ENCODE data around the gene SALL1.

DNA sequence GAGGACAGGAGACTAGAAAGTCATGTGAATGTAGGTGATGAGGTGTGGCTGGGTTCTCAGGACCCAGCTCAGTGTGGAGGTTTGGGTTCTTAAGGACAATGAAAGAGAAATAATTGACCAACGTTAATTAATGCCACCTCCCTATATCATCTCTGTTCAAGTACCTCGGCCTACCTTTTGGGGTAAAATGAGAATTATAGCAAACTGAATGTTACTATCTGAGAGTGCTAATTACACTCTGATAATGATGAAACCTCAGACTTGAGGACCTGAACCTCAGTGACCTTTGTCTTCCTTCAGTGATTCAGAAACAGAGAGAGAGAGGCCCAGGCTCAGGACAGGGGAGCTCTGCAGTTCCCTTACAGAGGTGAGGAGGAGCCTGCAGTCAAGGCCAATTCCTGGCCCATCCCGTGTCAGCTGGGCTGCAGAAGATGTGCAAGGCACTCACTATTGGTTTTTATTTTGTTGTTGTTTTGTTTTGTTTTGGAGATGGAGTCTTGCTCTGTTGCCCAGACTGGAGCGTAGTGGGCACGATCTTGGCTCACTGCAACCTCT lies 57.3 kb downstream of the SALL1 start:
- TF ChIP-seq, protein P1, sequence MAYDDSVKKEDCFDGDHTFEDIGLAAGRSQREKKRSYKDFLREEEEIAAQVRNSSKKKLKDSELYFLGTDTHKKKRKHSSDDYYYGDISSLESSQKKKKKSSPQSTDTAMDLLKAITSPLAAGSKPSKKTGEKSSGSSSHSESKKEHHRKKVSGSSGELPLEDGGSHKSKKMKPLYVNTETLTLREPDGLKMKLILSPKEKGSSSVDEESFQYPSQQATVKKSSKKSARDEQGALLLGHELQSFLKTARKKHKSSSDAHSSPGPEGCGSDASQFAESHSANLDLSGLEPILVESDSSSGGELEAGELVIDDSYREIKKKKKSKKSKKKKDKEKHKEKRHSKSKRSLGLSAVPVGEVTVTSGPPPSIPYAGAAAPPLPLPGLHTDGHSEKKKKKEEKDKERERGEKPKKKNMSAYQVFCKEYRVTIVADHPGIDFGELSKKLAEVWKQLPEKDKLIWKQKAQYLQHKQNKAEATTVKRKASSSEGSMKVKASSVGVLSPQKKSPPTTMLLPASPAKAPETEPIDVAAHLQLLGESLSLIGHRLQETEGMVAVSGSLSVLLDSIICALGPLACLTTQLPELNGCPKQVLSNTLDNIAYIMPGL (CRISPR knock-in tag; IDR thresholded peaks at IDR 0.05), result no peak
- TF ChIP-seq CTCF (IDR thresholded peaks at IDR 0.05 in 2 of 3, conservative IDR thresholded peaks at IDR 0.05 in 1 of 3; ENCODE audit: insufficient read depth in 2 of 3, low read depth in 1 of 3, low read length in 3 of 3) (no peak), RFX5 (IDR thresholded peaks at IDR 0.05; ENCODE audit: low read depth, low read length) (no peak)

Data from K562 (cell line).